ENCODE data around the gene FGF23.

DNA sequence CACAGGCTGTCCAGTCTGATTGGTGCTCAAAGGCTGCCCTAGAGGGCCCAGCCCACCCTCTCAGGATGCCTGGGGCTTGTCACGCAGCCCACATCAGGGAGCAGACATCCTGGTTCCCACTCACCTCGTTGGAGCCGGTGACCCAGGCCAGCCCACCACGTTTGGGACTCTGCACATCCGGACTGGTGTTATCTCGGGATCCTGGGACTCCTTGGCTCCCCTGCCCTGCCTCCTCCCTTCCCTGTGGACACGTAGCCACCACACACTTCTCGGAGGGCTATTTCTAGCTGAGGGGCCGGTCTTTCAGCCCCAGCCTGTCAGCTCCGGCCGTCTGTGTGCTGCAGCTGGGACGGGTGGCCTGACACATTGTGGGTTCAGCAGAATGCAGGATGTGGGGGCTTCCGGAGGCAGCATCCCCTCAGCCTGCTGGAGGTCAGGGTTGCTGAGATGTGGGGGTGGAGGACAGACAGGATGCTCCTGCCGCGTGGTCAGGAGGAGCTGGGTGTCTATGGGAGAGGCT is 12.8 kb upstream of the FGF23 start:
- TF ChIP-seq, protein P1, sequence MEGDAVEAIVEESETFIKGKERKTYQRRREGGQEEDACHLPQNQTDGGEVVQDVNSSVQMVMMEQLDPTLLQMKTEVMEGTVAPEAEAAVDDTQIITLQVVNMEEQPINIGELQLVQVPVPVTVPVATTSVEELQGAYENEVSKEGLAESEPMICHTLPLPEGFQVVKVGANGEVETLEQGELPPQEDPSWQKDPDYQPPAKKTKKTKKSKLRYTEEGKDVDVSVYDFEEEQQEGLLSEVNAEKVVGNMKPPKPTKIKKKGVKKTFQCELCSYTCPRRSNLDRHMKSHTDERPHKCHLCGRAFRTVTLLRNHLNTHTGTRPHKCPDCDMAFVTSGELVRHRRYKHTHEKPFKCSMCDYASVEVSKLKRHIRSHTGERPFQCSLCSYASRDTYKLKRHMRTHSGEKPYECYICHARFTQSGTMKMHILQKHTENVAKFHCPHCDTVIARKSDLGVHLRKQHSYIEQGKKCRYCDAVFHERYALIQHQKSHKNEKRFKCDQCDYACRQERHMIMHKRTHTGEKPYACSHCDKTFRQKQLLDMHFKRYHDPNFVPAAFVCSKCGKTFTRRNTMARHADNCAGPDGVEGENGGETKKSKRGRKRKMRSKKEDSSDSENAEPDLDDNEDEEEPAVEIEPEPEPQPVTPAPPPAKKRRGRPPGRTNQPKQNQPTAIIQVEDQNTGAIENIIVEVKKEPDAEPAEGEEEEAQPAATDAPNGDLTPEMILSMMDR (conservative IDR thresholded peaks at IDR 0.05; ENCODE audit: low read length): no peak
- no peak for TF ChIP-seq EZH2phosphoT487 (IDR thresholded peaks at IDR 0.05; ENCODE audit: borderline replicate concordance)

Data from Loucy (cell line).